Measurements from ENCODE around the gene RUNDC3A. TPM values are rescaled to one million over a fixed set of nuclear protein-coding genes. Genes with fewer than 3 reads are reported as not detected.

The RUNDC3A gene
- total and polyA plus RNA-seq, 2 of the 13 experiments (the other 11 are each of a cell fraction or from before 2014, with no cell fraction given), result 0.25 TPM; not detected in 1

GRCh38 chr17:44279666-44280391 lies 28.6 kb upstream of the RUNDC3A start (continued):
- 0 out of 2 replicates have a peak, but pooled peaks have one; percentile 46 for TF ChIP-seq ZHX2 (IDR thresholded peaks at IDR 0.05; ENCODE audit: low read depth)
- no peak for TF ChIP-seq ZHX2 (CRISPR knock-in tag; IDR thresholded peaks at IDR 0.05; ENCODE audit: borderline replicate concordance)
- peak; percentile 43; the same call in 1 of the 2 replicates for TF ChIP-seq TFDP2 (CRISPR knock-in tag; IDR thresholded peaks at IDR 0.05)
- 0 out of 2 replicates have a peak, but pooled peaks have one; percentile 35 for TF ChIP-seq IRF2 (CRISPR knock-in tag; IDR thresholded peaks at IDR 0.05)
- peak; percentile 71 for TF ChIP-seq ZNF605 (CRISPR knock-in tag; IDR thresholded peaks at IDR 0.05)
- no peak for TF ChIP-seq ZNF652 (CRISPR knock-in tag; IDR thresholded peaks at IDR 0.05; ENCODE audit: borderline replicate concordance, low read depth)
- TF ChIP-seq RARA (CRISPR knock-in tag; IDR thresholded peaks at IDR 0.05), result peak; percentile 96
- no peak for TF ChIP-seq ZNF484 (CRISPR knock-in tag; IDR thresholded peaks at IDR 0.05; ENCODE audit: borderline replicate concordance, low read depth)
- TF ChIP-seq ZFX (CRISPR knock-in tag; IDR thresholded peaks at IDR 0.05; ENCODE audit: low read depth), result peak; percentile 68
- no peak for TF ChIP-seq ZNF121 (CRISPR knock-in tag; IDR thresholded peaks at IDR 0.05)
- peak; percentile 97 for TF ChIP-seq RXRA (CRISPR knock-in tag; IDR thresholded peaks at IDR 0.05)
- peak; percentile 89 for TF ChIP-seq GABPB1 (CRISPR knock-in tag; IDR thresholded peaks at IDR 0.05)
- peak; percentile 40; the same call in 1 of the 2 replicates for TF ChIP-seq BCL3 (CRISPR knock-in tag; IDR thresholded peaks at IDR 0.05)
- TF ChIP-seq NR2C2 (CRISPR knock-in tag; IDR thresholded peaks at IDR 0.05; ENCODE audit: borderline replicate concordance), result peak; percentile 83
- no peak for TF ChIP-seq CEBPB (IDR thresholded peaks at IDR 0.05; ENCODE audit: borderline replicate concordance, low read depth, low read length)
- TF ChIP-seq NFRKB (IDR thresholded peaks at IDR 0.05), result no peak
- TF ChIP-seq RCOR2 (CRISPR knock-in tag; IDR thresholded peaks at IDR 0.05), result no peak
